Astrocyte of the spinal cord (primary cell): Measurements from ENCODE around the gene GYG1.

ENCODE experiments used
- DNase-seq: peaks from one replicate; pipeline ENCODE4 v3.0.0; 2011; ENCODE audit warnings: low read depth, low spot score
- H3K4me3 ChIP-seq: 2 replicates; pipeline ENCODE4 v1.5.1; 2011; ENCODE audit warnings: low read depth, mild to moderate bottlenecking, low read length, moderate library complexity
- CTCF ChIP-seq: IDR thresholded peaks from 2 replicates; pipeline ENCODE4 v1.5.1; 2012; ENCODE audit warnings: low read depth, mild to moderate bottlenecking, low read length, inconsistent platforms
- in situ Hi-C: cut with HindIII; loops from 2 replicates; pipeline ENCODE4 v1.10.0; 2017; ENCODE audit warnings: low sequenced_read_pairs

GYG1 gene

GRCh38 chr3:149037684-149038083 lies 46.3 kb downstream of the GYG1 start:
- in situ Hi-C loops = no loop called here
- H3K4me3 ChIP-seq = no peak overlapping the region
- DNase-seq = no peak
- TF ChIP-seq CTCF = no peak

GRCh38 chr3:149038322-149038721 lies 47.0 kb downstream of the GYG1 start:
- no peak overlapping the region for H3K4me3 ChIP-seq
- in situ Hi-C loops = no loop called here
- DNase-seq = no peak
- no peak for TF ChIP-seq CTCF

DNA sequence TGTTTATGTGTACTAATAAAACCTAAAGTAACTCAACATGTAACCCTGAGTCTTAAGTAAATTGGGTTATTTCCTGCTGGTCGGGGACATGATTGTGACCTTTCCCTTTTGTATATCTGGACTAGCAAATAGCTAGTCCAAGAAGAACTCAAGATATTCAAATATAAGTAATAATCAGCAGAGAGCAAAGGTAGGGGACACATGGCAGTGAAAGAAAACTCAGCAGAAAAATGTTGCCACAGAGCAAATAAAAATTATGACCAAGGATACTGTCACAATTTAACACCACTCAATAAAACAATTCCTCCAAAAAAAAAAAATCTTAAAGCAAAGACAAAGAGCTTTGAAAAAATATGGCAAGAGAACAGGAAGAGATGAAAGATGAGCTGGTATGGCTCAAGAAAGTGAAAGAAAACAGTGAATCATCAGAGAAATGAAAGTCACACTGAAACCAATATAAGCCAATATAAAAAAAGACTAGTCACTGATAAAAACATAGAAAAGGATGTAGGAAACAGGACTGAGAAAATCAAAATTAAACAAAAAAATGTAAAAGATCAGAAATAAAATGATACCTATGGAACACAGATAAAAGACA lies 51.5 kb downstream of the GYG1 start:
- in situ Hi-C loops = no loop called here
- no peak overlapping the region for H3K4me3 ChIP-seq
- DNase-seq = peak; percentile 62
- no peak for TF ChIP-seq CTCF

DNA sequence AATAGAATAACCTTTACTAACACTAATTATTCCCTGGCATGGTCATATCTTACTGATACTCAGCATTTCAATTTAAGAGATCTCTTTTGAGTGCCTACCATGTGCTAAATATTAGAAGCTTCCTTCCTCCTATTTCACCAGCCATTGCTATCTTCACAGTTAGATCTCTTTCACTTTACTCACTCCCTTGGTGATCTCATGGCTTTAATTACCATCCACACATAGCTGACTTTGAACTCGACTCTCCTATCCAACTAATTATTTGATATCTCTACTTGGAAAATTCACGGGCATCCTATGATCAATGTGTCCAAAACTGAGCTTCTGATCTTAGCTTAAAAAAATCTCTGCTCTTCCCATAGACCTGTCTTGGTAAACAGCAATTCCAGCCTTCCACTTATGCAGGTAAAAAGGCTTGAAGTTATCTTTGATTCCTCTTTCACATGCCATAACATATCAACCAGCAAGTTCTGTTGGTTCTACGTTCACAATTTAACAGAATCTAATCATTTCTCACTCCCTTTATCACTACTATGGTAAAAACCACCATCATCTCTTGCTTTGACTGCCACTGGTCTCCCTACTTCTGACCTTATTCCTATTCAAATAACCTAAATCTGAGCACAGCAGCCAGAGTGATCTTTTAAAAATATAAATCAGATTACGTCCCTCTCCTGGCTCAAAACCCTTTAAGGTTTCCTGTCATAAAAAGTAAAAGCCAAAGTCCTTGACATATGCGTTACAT lies 53.2 kb downstream of the GYG1 start:
- no peak overlapping the region for H3K4me3 ChIP-seq
- DNase-seq = no peak
- TF ChIP-seq CTCF = no peak
- in situ Hi-C loops = no loop called here

DNA sequence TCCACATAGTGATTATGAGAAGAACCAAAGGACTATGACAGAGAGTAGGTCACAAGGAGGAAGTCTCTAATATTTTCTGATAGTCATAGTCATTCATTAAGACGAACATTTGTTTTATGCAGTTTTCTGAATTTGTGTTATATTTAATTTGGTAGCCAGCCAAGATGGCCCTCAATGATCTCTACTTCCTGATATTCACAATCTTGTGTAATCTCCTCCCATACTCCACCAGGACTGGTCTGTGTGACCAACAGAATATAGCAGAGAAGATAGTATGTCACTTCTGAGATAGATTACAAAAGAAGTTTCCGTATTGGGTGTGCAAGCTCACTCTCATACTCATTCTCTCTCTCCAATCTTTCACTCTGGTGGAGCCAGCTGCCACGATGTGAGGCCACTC lies 64.2 kb downstream of the GYG1 start:
- in situ Hi-C loops = no loop called here
- DNase-seq = no peak
- no peak overlapping the region for H3K4me3 ChIP-seq
- no peak for TF ChIP-seq CTCF

GRCh38 chr3:149058198-149058597 lies 66.9 kb downstream of the GYG1 start:
- H3K4me3 ChIP-seq = no peak overlapping the region
- in situ Hi-C loops = no loop called here
- TF ChIP-seq CTCF = no peak
- DNase-seq = no peak
